ACC112 (cell line): Measurements from ENCODE around the gene CKS1B.

Source experiments
- H2AFZ ChIP-seq: fragments of 200-600 bp; sonication (generic); one replicate; pipeline ENCODE4 v1.6.0; 2017; ENCODE audit warnings: antibody characterized with exemption, low read length; ENCODE audit not compliant: unreplicated experiment
- H3K27ac ChIP-seq: fragments of 200-600 bp; sonication (generic); 2 replicates; pipeline ENCODE4 v1.5.1; 2014; ENCODE audit warnings: low read depth, mild to moderate bottlenecking, antibody characterized with exemption, low read length, moderate library complexity
- H3K27me3 ChIP-seq: fragments of 200-600 bp; sonication (generic); 2 replicates; pipeline ENCODE4 v1.6.1; 2014; ENCODE audit warnings: mild to moderate bottlenecking, antibody characterized with exemption, low read length, moderate library complexity, mixed read lengths; ENCODE audit not compliant: insufficient read depth
- H3K36me3 ChIP-seq: fragments of 200-600 bp; sonication (generic); 2 replicates; pipeline ENCODE4 v1.6.1; 2016; ENCODE audit warnings: mild to moderate bottlenecking, antibody characterized with exemption, low read length, moderate library complexity, mixed read lengths; ENCODE audit not compliant: insufficient read depth
- H3K4me1 ChIP-seq: fragments of 200-600 bp; sonication (generic); one replicate; pipeline ENCODE4 v1.6.1; 2016; ENCODE audit warnings: low read length, mixed read lengths; ENCODE audit not compliant: insufficient read depth, unreplicated experiment, control insufficient read depth
- H3K4me3 ChIP-seq: fragments of 200-600 bp; sonication (generic); 2 replicates; pipeline ENCODE4 v1.5.1; 2014; ENCODE audit warnings: mild to moderate bottlenecking, low read depth, low read length
- H3K79me2 ChIP-seq: fragments of 200-600 bp; sonication (generic); one replicate; pipeline ENCODE4 v1.6.0; 2016; ENCODE audit warnings: low read length; ENCODE audit not compliant: control insufficient read depth, unreplicated experiment, insufficient read depth

Gene CKS1B

DNA sequence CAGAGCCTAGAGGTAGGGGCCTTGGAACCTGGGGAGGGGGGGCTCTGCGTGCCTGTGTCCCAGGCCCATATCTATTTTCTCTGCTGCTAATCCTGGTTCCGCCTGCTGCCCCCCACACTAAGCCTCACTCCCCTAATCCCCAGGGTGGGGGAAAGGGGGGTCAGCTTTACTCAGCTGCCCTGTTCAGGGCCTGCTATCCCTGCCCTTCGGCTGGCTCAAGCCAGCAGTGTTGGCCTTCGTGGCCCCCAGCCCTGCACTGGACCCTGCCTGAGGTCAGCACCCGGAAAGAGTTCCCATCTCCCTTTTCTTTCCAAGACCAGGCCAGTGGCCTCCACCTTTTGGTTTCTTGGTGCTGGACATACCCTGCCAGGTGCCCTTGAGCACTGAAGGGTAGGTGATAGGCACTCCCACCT is 36.5 kb downstream of the CKS1B start:
- no peaks in the 10 kb centered on the region for H3K27me3 ChIP-seq

DNA sequence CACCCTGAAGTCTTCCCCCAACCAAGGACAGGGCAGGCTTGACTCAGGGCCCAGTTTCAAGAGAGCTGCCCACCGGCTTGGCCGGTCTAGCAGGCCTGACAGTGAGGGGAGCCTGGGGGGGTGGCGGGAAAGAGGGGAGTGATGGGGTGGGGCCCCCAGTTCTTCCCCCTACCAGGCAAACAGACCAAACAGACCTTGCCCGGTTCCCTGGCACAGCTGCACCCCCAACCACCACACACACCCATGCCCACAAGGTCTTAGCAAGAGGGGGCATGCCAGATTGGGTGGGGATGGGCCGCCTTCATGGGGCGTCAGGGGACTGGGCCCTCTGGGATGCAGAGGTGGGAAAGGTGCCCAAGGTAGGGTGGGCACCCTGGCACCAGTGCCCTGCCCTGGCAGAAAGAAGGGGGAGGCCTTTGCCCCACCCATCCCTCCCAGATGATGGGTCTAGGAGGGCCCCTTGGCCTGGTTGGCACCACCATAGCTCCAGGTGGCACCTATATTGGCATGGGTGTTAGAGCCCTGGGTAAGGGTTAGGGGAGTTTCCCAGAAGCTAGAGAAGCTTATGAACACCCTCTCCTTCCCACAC is 37.0 kb downstream of the CKS1B start:
- Histone ChIP-seq H3K79me2 (peaks cover 39% of the 10 kb centered on the region), H3K4me1 (peaks cover 22% of the 10 kb centered on the region), H3K4me3 (no peak overlapping the region), H2AFZ (no peak overlapping the region), H3K27ac (peak overlapping the region; percentile 38; the same call in 1 of the 2 replicates), H3K36me3 (peaks cover 6% of the 10 kb centered on the region; the same call in 1 of the 2 replicates), H3K27me3 (no peaks in the 10 kb centered on the region)

More for the DNA sequence above, 36.5 kb downstream of the CKS1B start:
- Histone ChIP-seq H3K4me1 (peaks cover 24% of the 10 kb centered on the region), H3K36me3 (peaks cover 5% of the 10 kb centered on the region; the same call in 1 of the 2 replicates), H3K79me2 (peaks cover 44% of the 10 kb centered on the region), H2AFZ (no peak overlapping the region), H3K4me3 (no peak overlapping the region), H3K27ac (peak overlapping the region; percentile 38; the same call in 1 of the 2 replicates)

DNA sequence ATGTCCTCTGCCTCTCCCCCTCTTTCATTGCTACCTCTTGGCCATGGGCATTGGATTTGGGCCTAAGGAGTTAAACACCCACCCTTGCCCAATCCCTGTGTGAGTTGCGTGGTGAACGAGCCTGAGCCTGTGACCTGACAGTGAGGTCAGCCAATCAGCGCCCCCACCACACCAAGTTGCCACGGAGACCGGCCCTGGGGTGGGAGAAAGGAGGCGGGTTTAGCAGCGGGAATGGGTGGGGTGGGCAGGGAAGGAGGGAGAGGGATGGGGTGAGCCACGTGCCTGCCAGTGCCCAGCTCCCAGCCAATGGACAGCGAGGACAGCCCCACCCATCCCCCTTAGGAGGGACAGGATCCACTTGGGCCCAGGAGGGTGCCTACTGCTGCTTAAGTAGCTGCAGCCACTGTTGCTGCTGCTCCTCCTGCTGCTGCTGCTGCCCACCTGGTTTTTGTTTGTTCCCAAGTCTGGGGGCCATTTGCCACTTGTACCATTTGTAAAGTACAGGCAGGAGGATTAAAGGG is 37.6 kb downstream of the CKS1B start:
- H3K27ac ChIP-seq = peak overlapping the region; percentile 38; the same call in 1 of the 2 replicates
- no peak overlapping the region for H3K4me3 ChIP-seq
- peaks cover 9% of the 10 kb centered on the region; the same call in 1 of the 2 replicates for H3K36me3 ChIP-seq
- H2AFZ ChIP-seq = no peak overlapping the region
- H3K79me2 ChIP-seq = peaks cover 33% of the 10 kb centered on the region
- peaks cover 27% of the 10 kb centered on the region for H3K4me1 ChIP-seq
- no peaks in the 10 kb centered on the region for H3K27me3 ChIP-seq

DNA sequence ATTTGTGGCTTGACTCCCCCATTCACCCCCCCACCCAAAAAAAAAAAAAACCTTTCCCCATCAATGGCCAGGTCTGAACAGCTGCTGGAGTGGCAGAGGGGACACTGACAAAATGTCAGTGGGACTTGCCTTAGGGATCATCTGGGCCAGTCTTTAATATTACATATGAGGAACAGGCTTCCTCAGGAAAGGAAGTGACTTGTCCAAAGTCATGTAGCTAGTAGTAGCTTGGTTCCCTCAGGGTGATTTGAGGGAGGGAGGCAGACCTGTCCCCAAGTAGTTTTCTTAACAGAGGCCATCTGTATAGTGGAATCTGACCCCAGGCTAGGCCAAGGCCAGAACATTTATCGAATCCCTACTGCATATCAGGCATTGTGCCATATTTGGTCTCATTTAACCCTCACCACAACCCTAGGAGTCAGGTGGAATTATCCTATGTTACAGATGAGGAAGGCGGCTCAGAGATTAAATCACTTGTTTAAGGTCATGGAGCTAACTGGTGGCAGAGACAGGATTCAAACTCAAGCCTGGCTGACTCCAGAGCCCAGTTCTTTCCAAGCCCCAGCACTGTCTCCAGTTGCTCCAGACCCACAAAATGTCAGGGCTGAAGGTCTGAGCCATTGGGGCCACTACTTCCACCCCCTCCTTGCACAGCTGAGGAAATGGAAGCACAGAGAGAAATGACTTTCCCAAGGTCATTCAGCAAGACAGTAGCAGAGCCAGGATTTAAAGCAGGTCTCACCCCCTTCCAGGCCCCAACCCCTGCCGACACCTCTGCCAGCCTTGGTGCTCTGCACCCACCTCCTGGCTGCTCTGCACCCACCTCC is 38.5 kb downstream of the CKS1B start:
- peaks cover 9% of the 10 kb centered on the region; the same call in 1 of the 2 replicates for H3K36me3 ChIP-seq
- H3K27me3 ChIP-seq = no peaks in the 10 kb centered on the region
- H3K27ac ChIP-seq = no peak overlapping the region
- H3K4me3 ChIP-seq = no peak overlapping the region
- H3K4me1 ChIP-seq = peaks cover 33% of the 10 kb centered on the region
- H3K79me2 ChIP-seq = peaks cover 26% of the 10 kb centered on the region
- H2AFZ ChIP-seq = no peak overlapping the region

DNA sequence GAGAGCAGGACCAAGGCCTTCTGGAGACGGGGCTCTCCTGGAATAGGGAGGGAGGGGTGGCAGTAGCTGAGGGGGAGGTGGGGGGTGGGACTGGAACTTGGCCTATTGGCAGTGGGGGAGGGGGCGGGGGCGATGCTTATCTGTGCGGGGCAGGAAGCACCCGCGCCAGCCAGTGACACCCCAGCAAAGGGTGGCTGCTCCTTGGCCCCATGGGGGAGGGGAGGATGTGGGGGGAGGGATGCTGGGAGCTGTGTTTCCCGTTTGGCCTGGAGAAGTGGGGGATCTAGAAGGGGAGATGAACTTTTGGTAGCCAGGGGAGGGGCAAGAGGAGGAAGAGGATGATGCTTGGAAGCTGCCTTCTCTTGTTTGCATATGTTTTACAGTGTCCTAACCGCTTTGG is 39.2 kb downstream of the CKS1B start:
- Histone ChIP-seq H3K4me1 (peaks cover 39% of the 10 kb centered on the region), H2AFZ (no peak overlapping the region), H3K4me3 (no peak overlapping the region), H3K27me3 (no peaks in the 10 kb centered on the region), H3K27ac (no peak overlapping the region), H3K36me3 (peaks cover 9% of the 10 kb centered on the region; the same call in 1 of the 2 replicates), H3K79me2 (peaks cover 19% of the 10 kb centered on the region)

DNA sequence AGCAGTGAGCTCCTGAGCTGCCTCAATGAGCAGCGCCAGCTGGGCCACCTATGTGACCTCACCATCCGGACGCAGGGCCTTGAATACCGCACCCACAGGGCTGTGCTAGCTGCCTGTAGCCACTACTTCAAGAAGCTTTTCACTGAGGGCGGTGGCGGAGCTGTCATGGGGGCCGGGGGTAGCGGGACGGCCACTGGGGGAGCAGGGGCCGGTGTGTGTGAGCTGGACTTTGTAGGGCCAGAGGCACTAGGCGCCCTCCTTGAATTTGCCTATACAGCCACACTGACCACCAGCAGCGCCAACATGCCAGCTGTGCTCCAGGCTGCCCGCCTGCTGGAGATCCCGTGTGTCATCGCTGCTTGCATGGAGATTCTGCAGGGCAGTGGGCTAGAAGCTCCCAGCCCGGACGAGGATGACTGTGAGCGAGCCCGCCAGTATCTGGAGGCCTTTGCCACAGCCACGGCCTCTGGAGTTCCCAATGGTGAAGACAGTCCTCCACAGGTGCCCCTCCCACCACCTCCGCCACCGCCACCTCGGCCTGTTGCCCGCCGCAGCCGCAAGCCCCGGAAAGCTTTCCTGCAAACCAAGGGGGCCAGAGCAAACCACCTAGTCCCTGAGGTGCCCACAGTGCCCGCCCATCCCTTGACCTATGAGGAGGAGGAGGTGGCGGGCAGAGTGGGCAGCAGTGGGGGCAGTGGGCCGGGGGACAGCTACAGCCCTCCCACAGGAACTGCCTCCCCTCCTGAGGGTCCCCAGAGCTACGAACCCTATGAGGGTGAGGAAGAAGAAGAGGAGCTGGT is 40.4 kb downstream of the CKS1B start:
- Histone ChIP-seq H3K36me3 (peaks cover 9% of the 10 kb centered on the region; the same call in 1 of the 2 replicates), H3K4me3 (no peak overlapping the region), H3K27ac (no peak overlapping the region), H2AFZ (no peak overlapping the region), H3K27me3 (no peaks in the 10 kb centered on the region), H3K79me2 (peaks cover 10% of the 10 kb centered on the region), H3K4me1 (peaks cover 45% of the 10 kb centered on the region)

DNA sequence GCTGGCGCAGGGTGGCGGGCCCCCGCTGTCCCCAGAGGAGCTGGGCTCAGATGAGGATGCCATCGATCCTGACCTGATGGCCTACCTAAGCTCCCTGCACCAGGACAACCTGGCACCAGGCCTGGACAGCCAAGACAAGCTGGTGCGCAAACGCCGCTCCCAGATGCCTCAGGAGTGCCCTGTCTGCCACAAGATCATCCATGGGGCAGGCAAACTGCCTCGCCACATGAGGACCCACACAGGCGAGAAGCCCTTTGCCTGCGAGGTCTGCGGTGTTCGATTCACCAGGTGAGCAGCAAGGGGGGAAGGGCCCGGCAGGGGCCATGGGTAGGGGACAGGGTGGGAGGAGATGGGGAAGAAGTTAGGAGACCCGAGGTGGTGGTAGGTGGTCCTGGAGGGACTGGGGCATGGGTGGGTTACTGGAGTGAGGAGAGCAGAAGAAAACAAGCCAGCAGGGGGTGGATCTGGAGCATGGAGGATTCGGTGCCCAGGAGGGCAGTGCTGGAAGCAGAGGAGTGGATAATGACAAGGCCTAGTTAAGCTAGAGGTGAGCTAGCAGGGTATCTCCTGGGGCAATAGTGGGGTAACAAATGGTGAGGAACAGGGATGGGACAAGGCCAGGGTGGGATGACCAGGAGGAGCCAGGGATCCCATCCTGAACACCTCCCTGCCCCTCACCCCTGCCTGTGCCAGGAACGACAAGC is 41.2 kb downstream of the CKS1B start:
- Histone ChIP-seq H3K27ac (no peak overlapping the region), H3K4me1 (peaks cover 45% of the 10 kb centered on the region), H3K27me3 (no peaks in the 10 kb centered on the region)

DNA sequence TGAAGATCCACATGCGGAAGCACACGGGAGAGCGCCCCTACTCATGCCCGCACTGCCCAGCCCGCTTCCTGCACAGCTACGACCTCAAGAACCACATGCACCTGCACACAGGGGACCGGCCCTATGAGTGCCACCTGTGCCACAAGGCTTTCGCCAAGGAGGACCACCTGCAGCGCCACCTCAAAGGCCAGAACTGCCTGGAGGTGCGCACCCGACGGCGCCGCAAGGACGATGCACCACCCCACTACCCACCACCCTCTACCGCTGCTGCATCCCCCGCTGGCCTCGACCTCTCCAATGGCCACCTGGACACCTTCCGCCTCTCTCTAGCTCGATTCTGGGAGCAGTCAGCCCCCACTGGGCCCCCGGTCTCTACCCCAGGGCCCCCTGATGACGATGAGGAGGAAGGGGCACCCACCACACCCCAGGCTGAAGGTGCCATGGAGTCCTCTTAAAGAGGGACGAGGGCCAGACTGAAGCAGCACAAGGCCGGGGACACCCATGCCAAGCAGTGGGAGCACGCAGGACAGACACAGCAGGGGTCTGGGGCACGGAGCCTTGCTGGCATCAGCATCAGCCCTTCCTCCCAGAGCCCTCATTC is 41.9 kb downstream of the CKS1B start:
- H3K79me2 ChIP-seq = peaks cover under 1% of the 10 kb centered on the region
- peaks cover 40% of the 10 kb centered on the region for H3K4me1 ChIP-seq
- H2AFZ ChIP-seq = no peak overlapping the region
- H3K4me3 ChIP-seq = no peak overlapping the region
- peaks cover 9% of the 10 kb centered on the region; the same call in 1 of the 2 replicates for H3K36me3 ChIP-seq
- no peaks in the 10 kb centered on the region for H3K27me3 ChIP-seq
- peak overlapping the region; percentile 61 for H3K27ac ChIP-seq

More for the DNA sequence above, 41.2 kb downstream of the CKS1B start:
- Histone ChIP-seq H3K79me2 (peaks cover 7% of the 10 kb centered on the region), H2AFZ (no peak overlapping the region), H3K4me3 (no peak overlapping the region), H3K36me3 (peaks cover 9% of the 10 kb centered on the region; the same call in 1 of the 2 replicates)

DNA sequence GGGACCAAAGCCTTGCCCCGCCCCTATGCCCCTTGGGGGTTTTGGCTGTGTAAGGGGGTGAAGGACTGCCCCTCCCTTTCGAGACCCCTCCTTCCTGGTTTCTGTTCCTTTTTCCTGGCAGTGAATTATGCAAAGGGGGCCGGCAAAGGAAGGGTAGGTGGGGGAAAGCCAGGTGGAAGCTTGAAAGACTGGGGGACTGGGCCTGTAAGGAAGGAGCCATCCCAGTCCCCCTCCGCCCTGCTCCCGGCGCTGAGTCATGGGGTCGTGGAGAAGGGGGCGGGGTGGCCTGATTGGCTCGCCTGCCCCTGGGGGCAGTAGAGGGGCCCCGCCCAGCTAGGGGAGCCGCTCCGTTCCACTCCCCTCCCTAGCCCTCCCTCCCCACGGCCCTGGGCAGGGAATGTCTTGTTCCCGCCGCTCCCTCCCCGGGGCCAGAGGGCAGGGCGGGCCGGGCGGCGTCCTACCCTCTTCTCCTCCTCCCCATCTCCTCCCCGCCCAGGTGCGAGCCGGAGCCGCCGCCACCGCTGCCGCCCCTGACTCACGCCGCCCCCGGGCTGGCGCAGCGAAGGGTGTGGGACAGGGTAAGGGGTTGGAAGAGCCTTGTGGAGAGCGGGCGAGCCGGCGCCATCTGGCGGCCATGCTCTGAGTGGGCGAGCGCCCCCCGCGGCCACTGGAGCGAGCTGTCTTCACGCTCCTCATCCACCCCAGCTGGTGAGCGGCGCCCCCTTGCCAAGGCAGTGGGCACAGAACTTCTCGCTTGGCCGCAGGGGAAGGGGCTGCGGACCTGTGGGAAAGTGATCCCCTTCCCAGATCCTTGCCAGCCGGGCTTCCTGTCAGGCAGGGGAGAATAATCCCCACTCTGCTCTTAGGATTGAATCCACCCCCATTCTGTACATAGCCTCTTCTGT is 42.8 kb downstream of the CKS1B start:
- Histone ChIP-seq H3K79me2 (no peaks in the 10 kb centered on the region), H3K4me1 (peaks cover 31% of the 10 kb centered on the region), H2AFZ (no peak overlapping the region), H3K4me3 (peak overlapping the region; percentile 47), H3K36me3 (peaks cover 9% of the 10 kb centered on the region; the same call in 1 of the 2 replicates), H3K27me3 (no peaks in the 10 kb centered on the region), H3K27ac (peak overlapping the region; percentile 61)
